Thyroid gland (tissue), 4 donors: ENCODE results near the gene KRTAP12-2. TPM values are rescaled to one million over a fixed set of nuclear protein-coding genes. Genes with fewer than 3 reads are reported as not detected.
A peak's percentile ranks its signal among the peaks of the same experiment; 100 is the strongest.

ENCODE experiments used
- DNase-seq, 2 donors: peaks; one replicate each; pipeline ENCODE4 v3.0.0-alpha.2; 2019
- H3K27ac ChIP-seq, 3 donors: fragments of 200-600 bp; sonication (generic); 1 replicate in 2 of 3; 2 replicates in 1 of 3; pipeline ENCODE4 v1.5.1; 2016 to 2019; ENCODE audit warnings: mild to moderate bottlenecking in 1 of 3, moderate library complexity in 1 of 3
- H3K27me3 ChIP-seq: fragments of 200-600 bp; sonication (generic); one replicate; pipeline ENCODE4 v1.5.1; 2019
- H3K36me3 ChIP-seq, 2 donors: fragments of 200-600 bp; sonication (generic); one replicate each; pipeline ENCODE4 v1.5.1; 2016 to 2019
- H3K4me1 ChIP-seq, 2 donors: fragments of 200-600 bp; sonication (generic); one replicate each; pipeline ENCODE4 v1.5.1; 2017 to 2019
- H3K4me3 ChIP-seq, 3 donors: fragments of 200-600 bp; sonication (generic); replicated peaks in 1 of 3; 1 replicate in 2 of 3; 2 replicates in 1 of 3; pipeline ENCODE4 v1.5.1; 2016; ENCODE audit warnings: mild to moderate bottlenecking in 1 of 3
- H3K9me3 ChIP-seq: fragments of 200-600 bp; sonication (generic); one replicate; pipeline ENCODE4 v1.5.1; 2017
- POLR2A ChIP-seq, 2 donors: fragments of 450-650 bp; IDR thresholded peaks; one replicate each; pipeline ENCODE4 v1.6.1; 2017; ENCODE audit warnings: antibody characterized with exemption in 2 of 2, mild to moderate bottlenecking in 2 of 2, moderate library complexity in 1 of 2
- WGBS, 2 donors: methylation state at CpG; one replicate each; pipeline ENCODE4 v1.1.5; 2017; 5-methylcytosine and 5-hydroxymethylcytosine counted together
- intact Hi-C: fragments of 100-400 bp; cut with DNase I; formaldehyde crosslinking; loops from one replicate; pipeline ENCODE4 v1.15.1; 2023
- total RNA-seq, 4 donors: library from RNA; depleted of rRNA; stranded (reverse); fragments of >200 nt; gene quantifications; one replicate each; pipeline ENCODE4 v1.2.3, GENCODE V29; 2016
- TF ChIP-seq, protein P1 (sequence below), 6 experiments: fragments of 200-600 bp in 3 of 6; fragments of 450-650 bp in 3 of 6; sonication (generic) in 3 of 6; IDR thresholded peaks; one replicate each; pipeline ENCODE4 v1.5.1; 2016 to 2019; ENCODE audit warnings: antibody characterized with exemption in 6 of 6, mild to moderate bottlenecking in 2 of 6, inconsistent platforms in 1 of 6, moderate library complexity in 1 of 6

The KRTAP12-2 gene
- total RNA-seq, 4 donors from 2014 or later = 0.89 TPM; not detected in 3

DNA sequence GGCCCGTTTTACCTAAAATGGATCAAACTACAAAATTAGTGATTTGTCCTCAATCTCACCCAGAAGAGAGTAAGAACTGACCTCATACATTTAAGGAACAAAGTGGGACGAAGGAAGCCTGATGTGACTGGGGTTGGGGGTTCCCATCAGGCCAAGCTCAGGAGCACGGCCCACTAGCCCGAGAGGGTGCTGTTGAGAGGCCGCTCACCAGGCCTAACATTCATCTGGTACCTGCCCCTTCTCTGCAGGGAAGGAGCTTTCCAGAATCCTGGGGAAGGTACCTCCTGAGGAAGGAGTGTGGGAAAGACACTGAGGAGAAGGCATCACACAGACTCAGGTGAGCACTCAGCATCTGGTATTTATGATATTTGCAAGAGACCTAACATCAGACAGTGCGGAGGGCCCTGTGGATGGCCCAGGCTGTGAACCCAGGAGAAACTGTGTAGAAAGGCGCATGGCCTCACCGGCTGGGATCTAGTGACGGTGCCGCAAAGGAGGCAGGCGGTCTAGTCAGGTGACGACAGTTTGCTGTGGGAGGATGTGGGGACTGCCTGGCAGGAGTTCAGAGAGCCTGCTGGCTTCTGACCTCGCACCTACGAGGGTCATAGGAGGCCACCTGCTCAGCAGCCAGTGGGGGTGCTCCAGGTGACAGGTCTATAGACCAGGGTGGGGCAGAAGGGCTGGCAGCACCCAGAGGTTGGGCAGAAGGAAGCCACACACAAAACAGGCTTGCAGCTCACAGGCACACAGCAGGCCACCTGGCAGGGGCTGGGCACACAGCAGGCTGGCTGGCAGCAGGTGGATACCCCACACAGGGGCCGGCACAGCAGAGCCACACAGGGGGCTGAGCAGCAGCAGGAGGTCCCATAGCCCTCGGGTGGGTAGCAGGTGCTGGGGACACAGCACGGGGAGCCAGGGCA, 12.8 kb downstream of the KRTAP12-2 start:
- Histone ChIP-seq H3K4me3 (no peak overlapping the region), H3K9me3 (no peaks in the 10 kb centered on the region), H3K4me1 (no peaks in the 10 kb centered on the region), H3K27me3 (no peaks in the 10 kb centered on the region), H3K27ac (no peak overlapping the region), H3K36me3 (no peaks in the 10 kb centered on the region)
- no peak for TF ChIP-seq POLR2A (IDR thresholded peaks at IDR 0.05)
- TF ChIP-seq, protein P1, sequence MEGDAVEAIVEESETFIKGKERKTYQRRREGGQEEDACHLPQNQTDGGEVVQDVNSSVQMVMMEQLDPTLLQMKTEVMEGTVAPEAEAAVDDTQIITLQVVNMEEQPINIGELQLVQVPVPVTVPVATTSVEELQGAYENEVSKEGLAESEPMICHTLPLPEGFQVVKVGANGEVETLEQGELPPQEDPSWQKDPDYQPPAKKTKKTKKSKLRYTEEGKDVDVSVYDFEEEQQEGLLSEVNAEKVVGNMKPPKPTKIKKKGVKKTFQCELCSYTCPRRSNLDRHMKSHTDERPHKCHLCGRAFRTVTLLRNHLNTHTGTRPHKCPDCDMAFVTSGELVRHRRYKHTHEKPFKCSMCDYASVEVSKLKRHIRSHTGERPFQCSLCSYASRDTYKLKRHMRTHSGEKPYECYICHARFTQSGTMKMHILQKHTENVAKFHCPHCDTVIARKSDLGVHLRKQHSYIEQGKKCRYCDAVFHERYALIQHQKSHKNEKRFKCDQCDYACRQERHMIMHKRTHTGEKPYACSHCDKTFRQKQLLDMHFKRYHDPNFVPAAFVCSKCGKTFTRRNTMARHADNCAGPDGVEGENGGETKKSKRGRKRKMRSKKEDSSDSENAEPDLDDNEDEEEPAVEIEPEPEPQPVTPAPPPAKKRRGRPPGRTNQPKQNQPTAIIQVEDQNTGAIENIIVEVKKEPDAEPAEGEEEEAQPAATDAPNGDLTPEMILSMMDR (IDR thresholded peaks at IDR 0.05) = no peak
- intact Hi-C loops = no loop called here
- WGBS, 2 donors = 89 to 91% methylated on average over 13 to 15 of the region's 17 CpGs
- DNase-seq = peak; percentile 7 to 8

DNA sequence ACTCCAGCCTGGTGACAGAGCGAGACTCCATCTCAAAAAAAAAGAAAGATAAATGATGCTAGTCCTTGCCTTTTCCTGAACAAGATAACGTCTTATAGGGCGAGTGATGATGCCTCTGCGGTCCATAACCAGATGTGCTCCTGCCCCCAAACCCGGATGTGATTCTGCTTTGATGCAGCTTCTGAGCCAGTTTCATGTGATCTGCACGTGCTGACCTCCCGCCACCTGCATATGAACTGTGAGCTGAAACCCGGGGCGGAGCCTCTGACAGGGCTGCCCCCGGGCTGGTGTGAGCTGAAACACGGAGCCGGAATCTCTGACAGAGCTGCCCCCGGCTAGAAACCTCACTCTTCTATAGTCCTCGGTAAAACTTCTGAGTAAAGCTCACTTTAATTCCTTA, 13.6 kb downstream of the KRTAP12-2 start:
- H3K36me3 ChIP-seq = no peaks in the 10 kb centered on the region
- no peaks in the 10 kb centered on the region for H3K9me3 ChIP-seq
- WGBS, 2 donors = 78 to 80% methylated on average over 14 of the region's 14 CpGs
- TF ChIP-seq POLR2A (IDR thresholded peaks at IDR 0.05) = no peak
- intact Hi-C loops = no loop called here
- H3K4me3 ChIP-seq = no peak overlapping the region
- no peaks in the 10 kb centered on the region for H3K4me1 ChIP-seq
- H3K27ac ChIP-seq = no peak overlapping the region
- no peak for DNase-seq
- no peaks in the 10 kb centered on the region for H3K27me3 ChIP-seq

- WGBS, 2 donors = 96 to 98% methylated on average over 7 to 12 of the region's 12 CpGs
- Histone ChIP-seq H3K27ac (no peak overlapping the region), H3K4me3 (no peak overlapping the region), H3K9me3 (no peaks in the 10 kb centered on the region), H3K4me1 (no peaks in the 10 kb centered on the region), H3K36me3 (no peaks in the 10 kb centered on the region), H3K27me3 (no peaks in the 10 kb centered on the region)
- intact Hi-C loops = no loop called here
- TF ChIP-seq, protein P1 (IDR thresholded peaks at IDR 0.05) = no peak
- TF ChIP-seq POLR2A (IDR thresholded peaks at IDR 0.05) = no peak
- no peak for DNase-seq
These were observed 15.6 kb downstream of the KRTAP12-2 start for GRCh38 chr21:44650973-44651675.

- H3K27me3 ChIP-seq = no peaks in the 10 kb centered on the region
- no peak for DNase-seq
- H3K4me1 ChIP-seq = no peaks in the 10 kb centered on the region
- intact Hi-C loops = no loop called here
- TF ChIP-seq POLR2A (IDR thresholded peaks at IDR 0.05) = no peak
- TF ChIP-seq, protein P1 (IDR thresholded peaks at IDR 0.05) = no peak
- H3K9me3 ChIP-seq = no peaks in the 10 kb centered on the region
- no peaks in the 10 kb centered on the region for H3K36me3 ChIP-seq
- no peak overlapping the region for H3K27ac ChIP-seq
- H3K4me3 ChIP-seq = no peak overlapping the region
- WGBS, 2 donors = 90 to 93% methylated on average over 17 to 20 of the region's 20 CpGs
These were observed 16.3 kb downstream of the KRTAP12-2 start for GRCh38 chr21:44650265-44650972.

GRCh38 chr21:44649521-44650100, 17.1 kb downstream of the KRTAP12-2 start:
- Histone ChIP-seq H3K4me1 (no peaks in the 10 kb centered on the region), H3K27ac (no peak overlapping the region), H3K36me3 (no peaks in the 10 kb centered on the region), H3K27me3 (no peaks in the 10 kb centered on the region), H3K9me3 (no peaks in the 10 kb centered on the region), H3K4me3 (no peak overlapping the region)
- intact Hi-C loops = no loop called here
- no peak for DNase-seq
- TF ChIP-seq POLR2A (IDR thresholded peaks at IDR 0.05) = no peak
- TF ChIP-seq, protein P1 (IDR thresholded peaks at IDR 0.05) = no peak
- WGBS, 2 donors = 80 to 96% methylated on average over 11 to 18 of the region's 18 CpGs
